GM21360 (cell line): ENCODE data around the gene ESD.
"Not testable (repeated sequence)": the region's sequence is repeated elsewhere in the genome, so short reads cannot be mapped to it uniquely, and the experiment has no call there.

ENCODE experiments used
- ATAC-seq: cut with Tn5 transposase; IDR thresholded peaks from one replicate; pipeline ENCODE4 v1.9.1; 2021; ENCODE audit warnings: mild to moderate bottlenecking, moderate library complexity; ENCODE audit not compliant: unreplicated experiment

Gene ESD, protein sequence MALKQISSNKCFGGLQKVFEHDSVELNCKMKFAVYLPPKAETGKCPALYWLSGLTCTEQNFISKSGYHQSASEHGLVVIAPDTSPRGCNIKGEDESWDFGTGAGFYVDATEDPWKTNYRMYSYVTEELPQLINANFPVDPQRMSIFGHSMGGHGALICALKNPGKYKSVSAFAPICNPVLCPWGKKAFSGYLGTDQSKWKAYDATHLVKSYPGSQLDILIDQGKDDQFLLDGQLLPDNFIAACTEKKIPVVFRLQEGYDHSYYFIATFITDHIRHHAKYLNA

DNA sequence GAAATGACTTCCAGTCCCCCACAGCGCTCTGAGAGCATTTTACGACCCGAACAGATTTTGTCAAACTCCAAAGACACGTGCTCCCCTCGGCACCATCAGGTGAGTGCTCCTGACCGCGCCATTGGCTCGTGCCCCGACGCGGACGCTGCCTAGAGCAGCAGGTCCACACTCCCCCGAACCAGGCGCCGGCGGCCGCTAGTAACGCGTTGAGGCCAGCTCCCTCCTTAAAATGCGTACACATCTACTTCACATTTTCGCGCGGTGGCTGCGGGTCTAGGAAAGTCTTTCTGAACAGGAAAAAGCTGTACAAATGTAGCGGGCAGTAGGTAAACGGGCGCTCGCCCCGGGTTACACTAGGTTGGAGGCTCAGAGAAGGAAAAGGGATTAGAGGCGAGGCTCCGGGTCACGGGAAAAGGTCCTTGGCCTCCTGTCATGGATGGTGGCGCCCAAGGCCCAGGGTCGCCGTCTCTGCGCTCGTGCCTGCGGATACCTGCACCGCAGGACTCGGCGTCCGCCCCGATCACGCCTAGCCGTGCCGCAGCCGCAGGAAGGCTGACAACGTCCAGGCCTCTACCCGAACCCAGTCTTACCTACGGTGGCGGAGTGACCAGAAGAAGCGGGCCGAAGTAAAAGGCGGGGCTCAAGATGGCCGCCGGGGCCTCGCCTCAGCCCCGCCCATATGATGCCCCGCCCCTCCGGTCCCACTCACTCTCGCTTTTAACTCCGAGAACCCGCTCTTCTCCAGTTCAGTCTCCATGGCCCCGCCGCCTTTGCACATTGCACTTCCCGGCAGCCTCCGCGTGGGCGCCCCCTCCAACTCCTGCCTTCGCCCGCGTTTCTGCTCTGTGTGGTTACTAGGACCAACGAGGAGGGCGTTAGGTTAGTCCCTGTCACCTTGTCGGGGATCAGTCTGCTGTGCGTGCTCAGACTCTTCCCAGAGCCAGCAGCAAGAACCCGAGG is at the start of gene ESD:
TSS of gene ESD (minus strand) at position 647 of the 960 bp plus-strand sequence. CDS start 5,748 bp downstream, outside the sequence.
- ATAC-seq = peak; percentile 94

DNA sequence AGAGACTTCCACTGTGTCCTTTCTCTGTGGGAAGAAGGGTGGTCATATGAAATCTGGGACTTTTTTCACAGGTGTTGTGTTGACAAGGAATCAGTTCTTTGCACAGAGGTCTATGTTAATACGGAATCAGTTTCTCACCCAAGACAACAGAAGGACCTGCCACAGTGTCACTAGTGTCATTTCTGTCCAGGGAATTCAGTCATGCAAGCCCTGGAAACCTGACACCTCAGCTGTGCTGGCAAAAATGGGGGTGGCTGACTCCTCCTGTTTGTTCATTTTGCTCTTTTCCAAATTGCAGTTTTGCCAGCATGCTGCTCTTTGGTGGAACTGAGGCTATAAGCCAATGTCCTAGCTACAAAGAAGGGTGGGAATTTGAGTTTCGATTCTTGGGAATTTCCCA is 49.8 kb upstream of the ESD start:
- ATAC-seq = no peak

DNA sequence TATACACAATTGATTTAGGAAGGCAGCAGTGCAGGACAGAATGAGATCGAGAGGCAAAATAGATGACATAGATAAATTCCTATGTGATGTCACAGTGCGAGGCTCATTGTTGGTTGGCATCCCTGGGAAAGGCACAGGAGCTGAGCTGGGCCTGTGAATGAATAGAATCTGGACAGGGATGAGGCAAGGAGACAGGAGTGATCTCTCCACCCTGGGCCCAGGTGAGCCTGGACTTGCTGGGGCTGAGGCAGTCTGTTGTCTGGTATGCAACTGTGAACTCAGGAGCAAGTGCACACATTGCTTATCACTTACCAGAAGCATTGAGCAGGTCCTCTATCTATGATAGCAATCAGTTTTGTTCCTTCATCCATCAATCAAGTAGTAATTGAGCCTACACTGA is 48.2 kb upstream of the ESD start:
- no peak for ATAC-seq

- ATAC-seq = no peak
Observed at GRCh38 chr13:46844431-46844830, 47.5 kb upstream of the ESD start.

DNA sequence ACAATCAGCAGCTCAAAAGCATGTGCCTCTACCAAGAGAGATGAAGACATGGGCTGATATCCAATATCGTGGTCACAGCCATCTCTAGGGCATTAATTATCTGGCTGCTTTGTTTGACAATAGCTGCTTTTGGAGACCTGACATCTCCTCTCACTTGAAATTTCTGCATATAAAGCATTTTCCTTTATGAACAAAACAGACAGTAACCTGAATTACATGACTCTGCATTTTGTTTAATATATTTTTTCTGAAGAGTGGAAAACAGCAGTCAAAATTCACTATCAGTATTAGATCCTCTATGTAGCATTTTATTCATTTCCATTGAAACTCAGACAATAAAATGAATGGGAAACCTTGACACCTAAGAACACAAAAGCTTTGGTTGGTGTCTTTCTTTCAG is 42.4 kb upstream of the ESD start:
- no peak for ATAC-seq

DNA sequence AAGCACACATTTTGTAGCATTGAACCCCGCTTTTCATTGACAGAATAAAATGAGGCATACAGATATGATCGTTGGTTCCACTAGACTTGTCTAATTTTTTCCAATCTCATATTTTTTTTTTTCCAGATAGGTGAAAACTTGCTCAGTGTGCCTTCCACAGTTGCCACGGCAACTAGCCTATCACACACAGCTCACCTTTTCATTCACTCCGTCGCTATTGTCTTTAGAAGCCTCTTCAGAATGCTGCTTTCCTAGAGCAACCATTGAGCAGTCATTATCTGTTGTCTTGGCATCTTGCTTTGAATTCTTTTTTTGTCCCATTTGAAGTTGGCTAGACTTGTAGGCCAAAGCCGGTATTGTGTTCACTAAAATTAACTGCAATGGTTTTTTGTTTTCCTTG is 37.7 kb upstream of the ESD start:
- no peak for ATAC-seq

DNA sequence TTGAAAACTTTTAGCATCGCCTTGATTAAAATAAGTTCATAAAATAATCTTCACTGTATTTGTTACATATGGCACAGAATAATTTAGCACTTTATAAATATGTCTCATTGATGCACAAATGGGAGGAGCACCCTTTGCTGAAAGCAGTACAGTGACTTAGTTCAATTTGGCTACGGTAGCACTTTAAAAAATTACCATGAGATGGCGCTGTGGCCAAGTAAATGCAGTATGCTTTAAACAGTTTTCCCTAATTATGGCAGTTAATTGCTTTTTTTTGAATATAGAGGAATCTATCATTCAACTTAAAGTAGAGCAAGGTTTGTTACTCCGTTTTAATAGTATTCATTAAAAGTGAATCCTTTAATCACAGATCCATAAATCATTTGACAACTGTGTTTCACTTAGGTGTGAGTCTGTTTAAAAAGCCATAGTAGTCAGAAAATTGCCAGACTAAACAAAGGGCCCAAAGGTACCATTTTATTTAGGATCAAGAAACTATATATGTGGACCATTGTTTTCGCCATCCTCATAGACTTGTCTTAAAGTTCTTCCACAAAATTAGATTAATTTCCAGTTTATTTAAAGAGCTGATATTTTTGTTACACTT is 34.7 kb upstream of the ESD start:
- ATAC-seq = no peak

GRCh38 chr13:46830405-46831005 is 33.5 kb upstream of the ESD start:
- ATAC-seq = no peak

- ATAC-seq = no peak
Observed at GRCh38 chr13:46822551-46822950, 25.6 kb upstream of the ESD start.

GRCh38 chr13:46817838-46818476 is 21.0 kb upstream of the ESD start:
- no peak for ATAC-seq

DNA sequence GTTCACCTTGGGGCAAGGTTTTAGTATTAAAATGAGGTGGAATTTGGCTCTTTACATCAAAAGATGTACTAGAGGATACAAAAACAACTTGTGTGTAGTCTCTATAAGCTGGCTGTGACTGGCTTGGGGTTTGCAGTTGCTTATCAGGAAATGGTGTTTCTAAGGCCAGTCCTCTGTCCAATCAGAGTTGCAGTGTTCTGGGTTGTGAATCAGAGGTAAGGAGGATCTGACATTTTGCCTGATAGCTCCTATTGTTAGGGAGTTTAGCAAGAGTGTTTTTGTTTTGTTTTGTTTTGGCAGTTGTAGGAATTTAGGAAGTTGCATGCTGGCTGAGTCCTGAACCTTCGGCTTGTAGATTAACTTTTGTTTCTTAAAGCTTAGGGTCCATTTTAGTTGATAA is 20.1 kb upstream of the ESD start:
- no peak for ATAC-seq

- ATAC-seq = no peak
Observed at GRCh38 chr13:46816371-46816770, 19.4 kb upstream of the ESD start.

DNA sequence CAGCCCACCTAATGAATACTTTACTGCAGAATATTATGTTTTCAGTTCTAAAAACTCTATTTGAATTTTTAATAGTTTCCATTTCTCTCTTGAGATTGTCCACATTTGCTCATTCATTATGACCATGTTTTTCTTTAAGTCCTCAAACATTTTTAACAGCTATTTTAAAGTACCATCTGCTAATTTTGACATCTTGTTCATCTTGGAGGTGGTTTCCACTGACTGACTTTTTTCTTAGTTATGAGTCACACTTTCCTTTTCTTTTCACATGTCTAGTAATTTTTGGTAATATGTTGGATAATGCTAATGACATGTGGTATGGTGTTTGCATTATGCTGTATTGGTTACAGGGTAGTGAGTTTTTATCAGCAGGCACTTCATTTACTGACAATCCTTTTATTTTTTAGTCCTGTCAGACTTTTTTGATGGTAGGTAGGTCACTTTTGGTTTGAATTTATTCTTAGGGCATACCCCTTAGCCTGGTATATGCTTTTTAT is 15.4 kb upstream of the ESD start:
- ATAC-seq = no peak

GRCh38 chr13:46810440-46810839 is 13.5 kb upstream of the ESD start:
- no peak for ATAC-seq

- ATAC-seq = not testable (repeated sequence)
Observed at GRCh38 chr13:46804921-46805320, 8.0 kb upstream of the ESD start.

- no peak for ATAC-seq
Observed at GRCh38 chr13:46804391-46804815, 7.4 kb upstream of the ESD start.

DNA sequence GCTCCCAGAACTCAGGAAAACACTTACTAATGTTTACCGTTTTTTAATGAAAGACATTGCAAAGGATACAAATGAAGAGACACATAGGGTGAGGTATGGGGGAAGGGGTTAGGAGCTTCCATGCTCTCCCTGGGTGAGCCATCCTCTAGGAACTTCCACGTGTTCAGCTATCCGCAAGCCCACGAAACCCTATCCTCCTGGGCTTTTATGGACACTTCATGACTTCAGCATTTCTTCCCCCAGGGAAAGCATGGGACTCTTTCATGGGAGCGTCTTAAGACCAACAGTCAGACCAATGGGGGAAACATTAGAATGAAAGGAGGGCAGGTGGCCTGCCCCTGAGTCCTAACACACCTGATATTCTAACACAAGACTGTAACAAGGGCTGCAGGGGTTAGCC is 6.6 kb upstream of the ESD start:
- no peak for ATAC-seq

DNA sequence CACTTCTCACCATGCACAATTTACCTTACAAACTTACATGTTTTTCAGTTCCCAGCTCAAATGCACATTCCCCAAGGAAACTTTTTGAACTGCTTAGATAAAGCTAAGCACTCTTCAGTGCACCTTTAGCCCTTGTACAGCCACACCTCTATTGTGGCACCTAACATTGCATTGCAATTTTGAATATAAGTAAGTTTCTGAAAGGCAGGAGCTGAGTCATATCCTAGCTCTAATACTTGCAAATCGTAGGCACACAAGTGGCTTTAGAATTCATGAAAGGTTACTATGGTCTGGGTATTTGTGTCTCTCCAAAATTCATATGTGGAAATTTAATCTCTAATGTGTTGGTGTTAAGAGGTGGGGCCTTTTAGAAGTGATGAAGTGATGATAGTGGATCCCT is 4.9 kb upstream of the ESD start:
- ATAC-seq = no peak

- ATAC-seq = no peak
Observed at GRCh38 chr13:46799139-46799538, 2.2 kb upstream of the ESD start.

- ATAC-seq = no peak
Observed at GRCh38 chr13:46797501-46798237, 708 bp upstream of the ESD start.
